Measurements from ENCODE around the gene UMOD. TPM values are rescaled to one million over a fixed set of nuclear protein-coding genes. Genes with fewer than 3 reads are reported as not detected.

UMOD gene
- total and polyA plus RNA-seq, 2 experiments from 2014 or later = not detected

GRCh38 chr16:20320592-20320991 lies 31.9 kb downstream of the UMOD start:
- H3K79me2 ChIP-seq = no peaks in the 10 kb centered on the region
- H3K9me2 ChIP-seq (replicated peaks; ENCODE audit: insufficient read depth) = no peaks in the 10 kb centered on the region
- H3K36me3 ChIP-seq (replicated peaks; ENCODE audit: insufficient read depth, low read depth) = no peaks in the 10 kb centered on the region
- H3K4me2 ChIP-seq = no peak overlapping the region
- TF ChIP-seq CTCF (IDR thresholded peaks at IDR 0.05; ENCODE audit: poor library complexity) (no peak), EZH2phosphoT487 (IDR thresholded peaks at IDR 0.05; ENCODE audit: low read depth, severe bottlenecking, unreplicated experiment) (no peak), EZH2 (IDR thresholded peaks at IDR 0.05; ENCODE audit: borderline replicate concordance) (no peak)
- no peaks in the 10 kb centered on the region for H3K27me3 ChIP-seq
- no peak overlapping the region for H3K4me3 ChIP-seq
- no peaks in the 10 kb centered on the region for H3K4me1 ChIP-seq (ENCODE audit: insufficient read depth)
- no peak overlapping the region for H3K27ac ChIP-seq
- no peaks in the 10 kb centered on the region for H4K20me1 ChIP-seq (ENCODE audit: insufficient read depth, poor library complexity, severe bottlenecking)
- H2AFZ ChIP-seq = no peak overlapping the region
- H3K9me3 ChIP-seq (ENCODE audit: low read depth) = no peaks in the 10 kb centered on the region
- DNase-seq (ENCODE audit: low spot score) = no peak

- DNase-seq (ENCODE audit: low spot score) = no peak
- H3K9me2 ChIP-seq (replicated peaks; ENCODE audit: insufficient read depth) = no peaks in the 10 kb centered on the region
- H3K9me3 ChIP-seq (ENCODE audit: low read depth) = no peaks in the 10 kb centered on the region
- H3K4me1 ChIP-seq (ENCODE audit: insufficient read depth) = no peaks in the 10 kb centered on the region
- no peaks in the 10 kb centered on the region for H3K27me3 ChIP-seq
- H3K79me2 ChIP-seq = no peaks in the 10 kb centered on the region
- no peak overlapping the region for H3K4me2 ChIP-seq
- no peaks in the 10 kb centered on the region for H4K20me1 ChIP-seq (ENCODE audit: insufficient read depth, poor library complexity, severe bottlenecking)
- H3K4me3 ChIP-seq = no peak overlapping the region
- H2AFZ ChIP-seq = no peak overlapping the region
- no peak overlapping the region for H3K27ac ChIP-seq
- no peak for TF ChIP-seq EZH2 (IDR thresholded peaks at IDR 0.05; ENCODE audit: borderline replicate concordance)
- H3K36me3 ChIP-seq (replicated peaks; ENCODE audit: insufficient read depth, low read depth) = no peaks in the 10 kb centered on the region
- WGBS (ENCODE audit: low lambda C conversion rate, missing lambda C conversion rate) = 84% methylated on average over 2 of the region's 2 CpGs
Measured at GRCh38 chr16:20320178-20320577, 32.3 kb downstream of the UMOD start.

GRCh38 chr16:20319406-20319805 lies 33.1 kb downstream of the UMOD start:
- Histone ChIP-seq H3K79me2 (no peaks in the 10 kb centered on the region), H3K36me3 (replicated peaks; ENCODE audit: insufficient read depth, low read depth) (no peaks in the 10 kb centered on the region), H3K4me2 (no peak overlapping the region), H3K9me2 (replicated peaks; ENCODE audit: insufficient read depth) (no peaks in the 10 kb centered on the region), H3K4me1 (ENCODE audit: insufficient read depth) (no peaks in the 10 kb centered on the region), H3K4me3 (no peak overlapping the region), H4K20me1 (ENCODE audit: insufficient read depth, poor library complexity, severe bottlenecking) (no peaks in the 10 kb centered on the region), H2AFZ (no peak overlapping the region), H3K27me3 (no peaks in the 10 kb centered on the region), H3K27ac (no peak overlapping the region), H3K9me3 (ENCODE audit: low read depth) (no peaks in the 10 kb centered on the region)
- TF ChIP-seq EZH2 (IDR thresholded peaks at IDR 0.05; ENCODE audit: borderline replicate concordance) (no peak), CTCF (IDR thresholded peaks at IDR 0.05; ENCODE audit: poor library complexity) (no peak), EZH2phosphoT487 (IDR thresholded peaks at IDR 0.05; ENCODE audit: low read depth, severe bottlenecking, unreplicated experiment) (no peak)
- WGBS (ENCODE audit: low lambda C conversion rate, missing lambda C conversion rate) = 88% methylated on average over 1 of the region's 1 CpG
- DNase-seq (ENCODE audit: low spot score) = no peak

- Histone ChIP-seq H3K27ac (no peak overlapping the region), H3K9me3 (ENCODE audit: low read depth) (no peaks in the 10 kb centered on the region), H3K4me2 (no peak overlapping the region), H4K20me1 (ENCODE audit: insufficient read depth, poor library complexity, severe bottlenecking) (no peaks in the 10 kb centered on the region), H3K27me3 (no peaks in the 10 kb centered on the region), H3K4me1 (ENCODE audit: insufficient read depth) (no peaks in the 10 kb centered on the region), H2AFZ (no peak overlapping the region), H3K4me3 (no peak overlapping the region), H3K9me2 (replicated peaks; ENCODE audit: insufficient read depth) (no peaks in the 10 kb centered on the region), H3K79me2 (no peaks in the 10 kb centered on the region), H3K36me3 (replicated peaks; ENCODE audit: insufficient read depth, low read depth) (no peaks in the 10 kb centered on the region)
- no peak for DNase-seq (ENCODE audit: low spot score)
- TF ChIP-seq EZH2 (IDR thresholded peaks at IDR 0.05; ENCODE audit: borderline replicate concordance) (no peak), CTCF (IDR thresholded peaks at IDR 0.05; ENCODE audit: poor library complexity) (no peak), EZH2phosphoT487 (IDR thresholded peaks at IDR 0.05; ENCODE audit: low read depth, severe bottlenecking, unreplicated experiment) (no peak)
- 61% methylated on average over 3 of the region's 3 CpGs for WGBS (ENCODE audit: low lambda C conversion rate, missing lambda C conversion rate)
Measured at GRCh38 chr16:20318437-20318836, 34.1 kb downstream of the UMOD start.

All from hepatocyte (in vitro differentiated cells).